Spleen (tissue), 11 donors: ENCODE results near the gene SKIC8. TPM values are rescaled to one million over a fixed set of nuclear protein-coding genes. Genes with fewer than 3 reads are reported as not detected.

Experiments
- DNase-seq: peaks from one replicate; pipeline ENCODE4 v3.0.0-alpha.2; 2020
- H3K27ac ChIP-seq, 8 donors: fragments of 200-600 bp; sonication (generic) in 7 of 8; 1 replicate in 4 of 8; 2 replicates in 4 of 8; pipeline versions ENCODE4 v1.5.0 to v1.8.0; 2016 to 2021; ENCODE audit warnings: inconsistent platforms in 4 of 8, mild to moderate bottlenecking in 4 of 8, moderate library complexity in 1 of 8
- H3K27me3 ChIP-seq, 7 donors: fragments of 200-600 bp; sonication (generic) in 6 of 7; replicated peaks in 1 of 7; 1 replicate in 4 of 7; 2 replicates in 3 of 7; pipeline versions ENCODE4 v1.5.0 to v1.8.0; 2016 to 2021; ENCODE audit warnings: inconsistent platforms in 3 of 7, mild to moderate bottlenecking in 1 of 7
- H3K36me3 ChIP-seq, 6 donors: fragments of 200-600 bp; sonication (generic) in 5 of 6; 1 replicate in 4 of 6; 2 replicates in 2 of 6; pipeline versions ENCODE4 v1.5.0 to v1.8.0; 2016 to 2021; ENCODE audit warnings: inconsistent platforms in 2 of 6
- H3K4me1 ChIP-seq, 6 donors: fragments of 200-600 bp; sonication (generic) in 5 of 6; 1 replicate in 3 of 6; 2 replicates in 3 of 6; pipeline versions ENCODE4 v1.5.0 to v1.8.0; 2016 to 2021; ENCODE audit warnings: inconsistent platforms in 3 of 6
- H3K4me3 ChIP-seq, 8 donors: fragments of 200-600 bp; sonication (generic) in 7 of 8; 1 replicate in 4 of 8; 2 replicates in 4 of 8; pipeline versions ENCODE4 v1.5.0 to v1.8.0; 2016 to 2021; ENCODE audit warnings: inconsistent platforms in 4 of 8, mild to moderate bottlenecking in 4 of 8, moderate library complexity in 2 of 8
- H3K9me3 ChIP-seq, 8 donors: fragments of 200-600 bp; sonication (generic) in 7 of 8; 1 replicate in 4 of 8; 2 replicates in 4 of 8; pipeline versions ENCODE4 v1.5.0 to v1.8.0; 2016 to 2021; ENCODE audit warnings: inconsistent platforms in 4 of 8
- POLR2A ChIP-seq, 3 donors: fragments of 450-650 bp; IDR thresholded peaks; one replicate each; pipeline ENCODE4 v1.5.1; 2017; ENCODE audit warnings: antibody characterized with exemption in 3 of 3, mild to moderate bottlenecking in 1 of 3
- POLR2AphosphoS5 ChIP-seq, 3 donors: sonication (generic); formaldehyde crosslinking; IDR thresholded peaks; one replicate each; pipeline ENCODE4 v1.5.1; 2017; ENCODE audit warnings: antibody characterized with exemption in 3 of 3
- WGBS, 5 donors: extraction: QIAGEN DNeasy Blood & Tissue Kit in 3 of 5; methylation state at CpG; one replicate each; pipeline versions ENCODE4 v1.1.5 to v1.1.7; 2013 to 2018; 5-methylcytosine and 5-hydroxymethylcytosine counted together
- intact Hi-C: fragments of 100-400 bp; cut with DNase I; formaldehyde crosslinking; loops from one replicate; pipeline ENCODE4 v1.15.0; 2023; ENCODE audit warnings: low total_unique reads
- polyA plus RNA-seq, 3 donors: library from polyadenylated mRNA; stranded (reverse); fragments of 200-250 nt; gene quantifications; one replicate each; pipeline ENCODE4 v1.2.1, GENCODE V29; 2013
- total RNA-seq, 7 donors: library from RNA; depleted of rRNA in 3 of 7; stranded (reverse); fragments of >200 nt in 3 of 7; fragmentation: NEBNext Ultra II Directional in 4 of 7; extraction: Animal tissue kit (Norgen Biotek cat#: 25700) in 4 of 7; gene quantifications; one replicate each; pipeline versions ENCODE4 v1.1.0 to v1.2.1, GENCODE V29; 2016 to 2021
- TF ChIP-seq, protein P1 (sequence below), 11 experiments: fragments of 200-600 bp in 7 of 11; fragments of 450-650 bp in 4 of 11; sonication (generic) in 4 of 11; IDR thresholded peaks in 8 of 11; conservative IDR thresholded peaks in 3 of 11; 1 replicate in 7 of 11; 2 replicates in 4 of 11; pipeline versions ENCODE4 v1.4.0 to v1.8.0; 2016 to 2021; ENCODE audit warnings: antibody characterized with exemption in 11 of 11, inconsistent platforms in 4 of 11, mild to moderate bottlenecking in 1 of 11
- donor health status: healthy with polysubstance abuse.
- donor health status: DM: no; HTN: no; CAD: no; lungs with moderate emphysema.
- donor health status: DM: no; HTN: no; CAD: no.
- donor health status: Bipolar disorder and iron deficiency.
- donor health status: healthy.
- donor health status: DM: no; HTN: no; CAD: no.
- donor health status: DM: yes; HTN: yes; CAD: no.

SKIC8 gene
- total and polyA plus RNA-seq, 10 donors: 33.3 to 60.6 (median 41.7) TPM

DNA sequence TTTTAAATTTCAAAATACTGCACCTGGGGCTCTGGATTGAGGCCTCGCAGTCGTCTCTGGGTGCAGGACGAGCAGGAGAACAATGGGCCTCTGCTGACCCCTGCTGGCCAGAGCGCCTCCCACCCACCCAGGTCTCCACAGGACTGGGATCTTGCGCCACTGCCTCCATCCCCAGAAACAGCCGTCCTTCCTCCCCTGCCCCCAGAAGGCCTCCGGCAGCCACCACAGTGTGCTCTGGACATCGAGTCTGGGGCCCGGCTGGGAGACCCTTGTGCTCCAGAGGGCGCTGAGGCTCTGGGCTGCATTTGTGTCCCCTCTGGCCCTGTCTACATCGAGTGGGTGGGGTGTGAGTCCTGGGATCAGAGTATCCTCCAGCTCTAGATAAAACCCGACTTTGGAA is 58.4 kb downstream of the SKIC8 start:
- Histone ChIP-seq H3K27me3 (peaks cover 0 to 13% (median 0%) of the 10 kb centered on the region in 7 donors), H3K36me3 (no peaks in the 10 kb centered on the region), H3K9me3 (no peaks in the 10 kb centered on the region), H3K4me1 (peaks cover 0 to 15% (median 2%) of the 10 kb centered on the region in 6 donors), H3K4me3 (no peak overlapping the region), H3K27ac (no peak overlapping the region)
- TF ChIP-seq POLR2AphosphoS5 (IDR thresholded peaks at IDR 0.05): no peak
- no peak for TF ChIP-seq POLR2A (IDR thresholded peaks at IDR 0.05)
- TF ChIP-seq, protein P1, sequence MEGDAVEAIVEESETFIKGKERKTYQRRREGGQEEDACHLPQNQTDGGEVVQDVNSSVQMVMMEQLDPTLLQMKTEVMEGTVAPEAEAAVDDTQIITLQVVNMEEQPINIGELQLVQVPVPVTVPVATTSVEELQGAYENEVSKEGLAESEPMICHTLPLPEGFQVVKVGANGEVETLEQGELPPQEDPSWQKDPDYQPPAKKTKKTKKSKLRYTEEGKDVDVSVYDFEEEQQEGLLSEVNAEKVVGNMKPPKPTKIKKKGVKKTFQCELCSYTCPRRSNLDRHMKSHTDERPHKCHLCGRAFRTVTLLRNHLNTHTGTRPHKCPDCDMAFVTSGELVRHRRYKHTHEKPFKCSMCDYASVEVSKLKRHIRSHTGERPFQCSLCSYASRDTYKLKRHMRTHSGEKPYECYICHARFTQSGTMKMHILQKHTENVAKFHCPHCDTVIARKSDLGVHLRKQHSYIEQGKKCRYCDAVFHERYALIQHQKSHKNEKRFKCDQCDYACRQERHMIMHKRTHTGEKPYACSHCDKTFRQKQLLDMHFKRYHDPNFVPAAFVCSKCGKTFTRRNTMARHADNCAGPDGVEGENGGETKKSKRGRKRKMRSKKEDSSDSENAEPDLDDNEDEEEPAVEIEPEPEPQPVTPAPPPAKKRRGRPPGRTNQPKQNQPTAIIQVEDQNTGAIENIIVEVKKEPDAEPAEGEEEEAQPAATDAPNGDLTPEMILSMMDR (IDR thresholded peaks at IDR 0.05 in 8 of 11, conservative IDR thresholded peaks at IDR 0.05 in 3 of 11): peak; percentile 60 to 95 (median 88)
- 12 to 17% (median 14%) methylated on average over 8 to 12 of the region's 12 CpGs for WGBS, 5 donors
- peak; percentile 94 for DNase-seq
- intact Hi-C loops: loop anchor here (2.0 to 5.0 kb wide), 2 partner anchors 128 to 279 kb away; no protein-coding TSS in a partner anchor

DNA sequence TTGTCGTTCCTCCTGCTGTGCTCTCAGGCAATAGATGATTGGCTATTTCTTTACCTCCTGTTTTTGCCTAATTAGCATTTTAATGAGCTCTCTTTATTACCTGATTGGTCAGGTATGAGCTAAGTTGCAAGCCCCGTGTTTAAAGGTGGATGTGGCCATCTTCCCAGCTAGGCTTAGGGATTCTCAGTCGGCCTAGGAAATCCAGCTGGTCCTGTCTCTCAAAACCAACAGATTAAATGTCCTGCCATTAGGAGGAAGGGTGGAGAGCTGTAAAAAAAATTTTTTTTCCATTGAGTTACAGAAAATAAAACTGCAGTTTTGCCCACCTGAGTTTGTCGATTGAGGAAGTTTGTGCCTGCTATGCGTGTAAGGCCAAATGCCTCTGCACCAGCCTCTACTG is 59.6 kb downstream of the SKIC8 start:
- Histone ChIP-seq H3K4me3 (no peak overlapping the region), H3K36me3 (no peaks in the 10 kb centered on the region), H3K27ac (no peak overlapping the region), H3K9me3 (no peaks in the 10 kb centered on the region), H3K27me3 (peaks cover 0 to 19% (median 0%) of the 10 kb centered on the region in 7 donors), H3K4me1 (peaks cover 0 to 15% (median 2%) of the 10 kb centered on the region in 6 donors)
- TF ChIP-seq POLR2AphosphoS5 (IDR thresholded peaks at IDR 0.05) (no peak), POLR2A (IDR thresholded peaks at IDR 0.05) (no peak)
- TF ChIP-seq, protein P1 (IDR thresholded peaks at IDR 0.05 in 8 of 11, conservative IDR thresholded peaks at IDR 0.05 in 3 of 11): no peak
- 85 to 94% (median 89%) methylated on average over 5 of the region's 5 CpGs for WGBS, 5 donors
- DNase-seq: no peak
- intact Hi-C loops: loop anchor here (2.0 to 5.0 kb wide), 2 partner anchors 127 to 278 kb away; no protein-coding TSS in a partner anchor

DNA sequence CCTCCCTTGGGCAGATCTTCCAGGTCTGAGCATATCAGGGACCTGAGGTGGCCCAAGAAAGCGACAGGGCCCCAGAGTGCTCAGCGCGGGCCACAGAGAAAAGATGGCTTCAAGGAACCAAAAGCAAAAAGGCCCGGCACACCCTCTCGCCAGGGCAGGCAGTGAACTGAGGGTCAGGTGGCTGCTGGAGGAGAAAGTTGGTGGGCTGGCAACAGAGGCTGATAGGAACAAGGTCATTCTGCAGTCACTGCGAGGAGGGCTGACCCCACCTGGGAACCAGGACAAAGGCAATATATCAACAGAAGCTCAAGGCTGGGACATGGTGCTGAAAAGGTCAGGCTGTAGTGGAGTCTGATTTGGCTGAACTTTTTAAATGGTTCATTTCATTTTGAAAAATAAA is 62.3 kb downstream of the SKIC8 start:
- intact Hi-C loops: no loop called here
- no peak overlapping the region for H3K4me3 ChIP-seq
- TF ChIP-seq POLR2A (IDR thresholded peaks at IDR 0.05): no peak
- TF ChIP-seq, protein P1 (IDR thresholded peaks at IDR 0.05 in 8 of 11, conservative IDR thresholded peaks at IDR 0.05 in 3 of 11): no peak
- no peak for TF ChIP-seq POLR2AphosphoS5 (IDR thresholded peaks at IDR 0.05)
- peaks cover 0 to 32% (median 0%) of the 10 kb centered on the region in 7 donors for H3K27me3 ChIP-seq
- H3K4me1 ChIP-seq: peaks cover 0 to 6% (median 2%) of the 10 kb centered on the region in 6 donors
- peak; percentile 42 for DNase-seq
- 74 to 96% (median 80%) methylated on average over 6 of the region's 6 CpGs for WGBS, 5 donors
- H3K9me3 ChIP-seq: no peaks in the 10 kb centered on the region
- no peaks in the 10 kb centered on the region for H3K36me3 ChIP-seq
- H3K27ac ChIP-seq: no peak overlapping the region

DNA sequence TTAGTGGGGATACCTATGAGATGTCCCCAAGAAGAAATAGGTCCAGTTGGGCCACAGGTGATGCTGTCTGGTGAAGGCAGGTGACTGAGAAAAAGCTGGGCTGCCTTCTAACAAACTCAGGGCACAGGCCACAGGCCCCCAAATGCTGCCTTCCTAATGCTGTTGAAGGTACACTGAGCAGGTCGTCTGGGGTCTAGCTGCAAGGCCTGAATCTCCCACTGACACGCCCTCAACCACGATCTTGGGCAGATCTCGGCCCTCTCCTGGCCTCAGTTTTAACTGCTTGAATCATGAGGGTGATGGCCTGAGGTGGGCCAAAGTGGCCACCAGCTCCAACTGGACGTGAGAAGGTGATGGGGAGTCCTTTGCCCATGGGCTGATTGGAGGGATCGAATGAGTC is 62.9 kb downstream of the SKIC8 start:
- peak; percentile 54 for DNase-seq
- peaks cover 0 to 6% (median 2%) of the 10 kb centered on the region in 6 donors for H3K4me1 ChIP-seq
- WGBS, 5 donors: 74 to 93% (median 83%) methylated on average over 6 of the region's 6 CpGs
- H3K36me3 ChIP-seq: no peaks in the 10 kb centered on the region
- intact Hi-C loops: no loop called here
- H3K27ac ChIP-seq: no peak overlapping the region
- H3K9me3 ChIP-seq: no peaks in the 10 kb centered on the region
- TF ChIP-seq POLR2A (IDR thresholded peaks at IDR 0.05) (no peak), POLR2AphosphoS5 (IDR thresholded peaks at IDR 0.05) (no peak)
- TF ChIP-seq, protein P1 (IDR thresholded peaks at IDR 0.05 in 8 of 11, conservative IDR thresholded peaks at IDR 0.05 in 3 of 11): no peak
- H3K27me3 ChIP-seq: peaks cover 0 to 26% (median 0%) of the 10 kb centered on the region in 7 donors
- no peak overlapping the region for H3K4me3 ChIP-seq
